Epithelial cell of proximal tubule (primary cell): ENCODE results near the gene GLYR1. TPM values are rescaled to one million over a fixed set of nuclear protein-coding genes. Genes with fewer than 3 reads are reported as not detected.

ENCODE experiments used
- DNase-seq: peaks from one replicate; pipeline ENCODE4 v3.0.0-alpha.2; 2011; ENCODE audit warnings: low read depth
- H3K4me3 ChIP-seq: 2 replicates; pipeline ENCODE4 v1.5.1; 2011; ENCODE audit warnings: low read depth, mild to moderate bottlenecking, low read length
- total RNA-seq: library from RNA; depleted of rRNA; stranded (reverse); fragments of >200 nt; gene quantifications from 2 replicates; pipeline ENCODE4 v1.2.3, GENCODE V29; 2015
- TF ChIP-seq, protein P1 (sequence below): conservative IDR thresholded peaks from 2 replicates; pipeline ENCODE4 v1.5.1; 2012; ENCODE audit warnings: low read depth, mild to moderate bottlenecking, low read length

Gene GLYR1
- total RNA-seq, 1 donor from 2014 or later, result 33.1 TPM

- TF ChIP-seq, protein P1, sequence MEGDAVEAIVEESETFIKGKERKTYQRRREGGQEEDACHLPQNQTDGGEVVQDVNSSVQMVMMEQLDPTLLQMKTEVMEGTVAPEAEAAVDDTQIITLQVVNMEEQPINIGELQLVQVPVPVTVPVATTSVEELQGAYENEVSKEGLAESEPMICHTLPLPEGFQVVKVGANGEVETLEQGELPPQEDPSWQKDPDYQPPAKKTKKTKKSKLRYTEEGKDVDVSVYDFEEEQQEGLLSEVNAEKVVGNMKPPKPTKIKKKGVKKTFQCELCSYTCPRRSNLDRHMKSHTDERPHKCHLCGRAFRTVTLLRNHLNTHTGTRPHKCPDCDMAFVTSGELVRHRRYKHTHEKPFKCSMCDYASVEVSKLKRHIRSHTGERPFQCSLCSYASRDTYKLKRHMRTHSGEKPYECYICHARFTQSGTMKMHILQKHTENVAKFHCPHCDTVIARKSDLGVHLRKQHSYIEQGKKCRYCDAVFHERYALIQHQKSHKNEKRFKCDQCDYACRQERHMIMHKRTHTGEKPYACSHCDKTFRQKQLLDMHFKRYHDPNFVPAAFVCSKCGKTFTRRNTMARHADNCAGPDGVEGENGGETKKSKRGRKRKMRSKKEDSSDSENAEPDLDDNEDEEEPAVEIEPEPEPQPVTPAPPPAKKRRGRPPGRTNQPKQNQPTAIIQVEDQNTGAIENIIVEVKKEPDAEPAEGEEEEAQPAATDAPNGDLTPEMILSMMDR, result no peak
- peak overlapping the region; percentile 8 for H3K4me3 ChIP-seq
- no peak for DNase-seq
These were observed 3.1 kb upstream of the GLYR1 start for GRCh38 chr16:4850211-4850610.

DNA sequence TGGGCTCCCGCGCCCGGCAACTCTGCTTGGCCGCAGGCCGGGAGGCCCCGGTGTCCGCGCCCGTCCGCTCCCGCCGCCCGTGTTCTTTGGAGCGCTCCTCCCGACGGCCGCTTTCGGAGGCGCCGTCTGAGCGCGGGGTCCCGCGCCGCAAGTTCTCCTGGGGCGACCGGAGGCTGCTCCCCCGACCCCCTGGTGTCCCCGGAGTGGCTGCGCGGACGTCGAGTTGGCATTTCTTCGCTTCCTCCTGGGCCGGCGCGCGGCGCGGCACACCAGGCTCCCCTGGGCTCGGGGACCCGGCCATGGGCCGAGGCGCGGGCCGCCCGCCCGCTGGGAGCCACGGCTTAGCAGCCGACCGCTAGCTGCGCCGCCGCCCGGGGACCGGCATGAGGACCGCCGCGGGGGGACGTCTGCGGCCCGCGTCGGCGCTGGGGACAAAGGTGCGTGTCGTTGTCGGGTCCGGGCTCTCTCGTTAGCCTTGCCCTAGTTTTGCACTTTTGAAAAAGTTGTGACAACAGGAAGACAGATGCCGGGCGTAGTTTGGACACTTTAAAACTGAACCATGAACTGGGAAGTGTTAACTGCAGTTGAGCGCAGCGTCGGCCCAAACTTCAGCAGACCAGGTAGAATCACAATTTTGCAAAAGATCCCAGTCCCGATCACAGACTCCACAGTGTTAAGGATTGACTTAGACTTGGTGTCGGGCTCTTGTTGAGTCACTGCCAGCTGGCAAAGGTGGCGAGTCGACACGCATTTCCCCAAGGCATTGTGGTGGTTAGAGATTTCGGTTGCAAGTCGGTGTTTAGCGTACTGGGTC lies 893 bp upstream of the GLYR1 start:
- H3K4me3 ChIP-seq, result peak overlapping the region; percentile 90
- no peak for DNase-seq
- TF ChIP-seq, protein P1, result no peak

- DNase-seq, result no peak
These were observed 586 bp downstream of the GLYR1 start for GRCh38 chr16:4846503-4846900.

GRCh38 chr16:4840984-4841383 lies 6.1 kb downstream of the GLYR1 start:
- TF ChIP-seq, protein P1, result no peak
- no peak overlapping the region for H3K4me3 ChIP-seq
- DNase-seq, result no peak

More at GRCh38 chr16:4846503-4846900, 586 bp downstream of the GLYR1 start:
- TF ChIP-seq, protein P1, result no peak
- peak overlapping the region; percentile 90 for H3K4me3 ChIP-seq

DNA sequence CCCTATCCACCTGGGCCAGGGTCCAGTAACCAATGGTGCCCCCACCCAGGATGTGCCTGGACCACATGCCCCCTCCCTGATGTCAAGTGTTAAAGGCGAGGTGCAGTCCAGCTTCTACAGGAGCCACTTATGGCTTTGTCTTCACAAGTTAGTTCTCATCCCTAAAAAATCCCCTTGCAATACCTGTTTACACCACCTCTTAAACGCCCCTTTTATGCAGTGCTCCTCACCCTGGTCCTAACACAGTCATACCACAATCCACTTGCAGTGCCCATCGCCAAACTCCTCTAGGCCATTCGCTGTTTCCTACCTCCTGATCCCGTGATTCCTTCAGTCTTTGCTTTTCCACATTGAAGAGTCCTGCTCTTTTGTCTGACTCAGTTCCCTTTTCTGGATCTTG lies 7.1 kb downstream of the GLYR1 start:
- DNase-seq, result no peak
- no peak overlapping the region for H3K4me3 ChIP-seq
- TF ChIP-seq, protein P1, result no peak

GRCh38 chr16:4837733-4838501 lies 9.2 kb downstream of the GLYR1 start:
- no peak for DNase-seq

More at GRCh38 chr16:4837733-4838501, 9.2 kb downstream of the GLYR1 start:
- TF ChIP-seq, protein P1, result no peak
- H3K4me3 ChIP-seq, result no peak overlapping the region
